ENCODE results near the gene IFITM2.

DNA sequence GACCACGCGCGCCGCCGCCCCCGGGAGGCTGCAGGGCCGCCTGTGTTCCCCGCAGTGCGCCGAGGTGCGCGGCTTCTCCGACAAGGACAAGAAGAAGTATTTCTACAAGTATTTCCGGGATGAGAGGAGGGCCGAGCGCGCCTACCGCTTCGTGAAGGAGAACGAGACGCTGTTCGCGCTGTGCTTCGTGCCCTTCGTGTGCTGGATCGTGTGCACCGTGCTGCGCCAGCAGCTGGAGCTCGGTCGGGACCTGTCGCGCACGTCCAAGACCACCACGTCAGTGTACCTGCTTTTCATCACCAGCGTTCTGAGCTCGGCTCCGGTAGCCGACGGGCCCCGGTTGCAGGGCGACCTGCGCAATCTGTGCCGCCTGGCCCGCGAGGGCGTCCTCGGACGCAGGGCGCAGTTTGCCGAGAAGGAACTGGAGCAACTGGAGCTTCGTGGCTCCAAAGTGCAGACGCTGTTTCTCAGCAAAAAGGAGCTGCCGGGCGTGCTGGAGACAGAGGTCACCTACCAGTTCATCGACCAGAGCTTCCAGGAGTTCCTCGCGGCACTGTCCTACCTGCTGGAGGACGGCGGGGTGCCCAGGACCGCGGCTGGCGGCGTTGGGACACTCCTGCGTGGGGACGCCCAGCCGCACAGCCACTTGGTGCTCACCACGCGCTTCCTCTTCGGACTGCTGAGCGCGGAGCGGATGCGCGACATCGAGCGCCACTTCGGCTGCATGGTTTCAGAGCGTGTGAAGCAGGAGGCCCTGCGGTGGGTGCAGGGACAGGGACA lies 26.7 kb upstream of the IFITM2 start:
- TF ChIP-seq, protein P1, sequence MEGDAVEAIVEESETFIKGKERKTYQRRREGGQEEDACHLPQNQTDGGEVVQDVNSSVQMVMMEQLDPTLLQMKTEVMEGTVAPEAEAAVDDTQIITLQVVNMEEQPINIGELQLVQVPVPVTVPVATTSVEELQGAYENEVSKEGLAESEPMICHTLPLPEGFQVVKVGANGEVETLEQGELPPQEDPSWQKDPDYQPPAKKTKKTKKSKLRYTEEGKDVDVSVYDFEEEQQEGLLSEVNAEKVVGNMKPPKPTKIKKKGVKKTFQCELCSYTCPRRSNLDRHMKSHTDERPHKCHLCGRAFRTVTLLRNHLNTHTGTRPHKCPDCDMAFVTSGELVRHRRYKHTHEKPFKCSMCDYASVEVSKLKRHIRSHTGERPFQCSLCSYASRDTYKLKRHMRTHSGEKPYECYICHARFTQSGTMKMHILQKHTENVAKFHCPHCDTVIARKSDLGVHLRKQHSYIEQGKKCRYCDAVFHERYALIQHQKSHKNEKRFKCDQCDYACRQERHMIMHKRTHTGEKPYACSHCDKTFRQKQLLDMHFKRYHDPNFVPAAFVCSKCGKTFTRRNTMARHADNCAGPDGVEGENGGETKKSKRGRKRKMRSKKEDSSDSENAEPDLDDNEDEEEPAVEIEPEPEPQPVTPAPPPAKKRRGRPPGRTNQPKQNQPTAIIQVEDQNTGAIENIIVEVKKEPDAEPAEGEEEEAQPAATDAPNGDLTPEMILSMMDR (IDR thresholded peaks at IDR 0.05): no peak
- TF ChIP-seq POLR2A (IDR thresholded peaks at IDR 0.05): no peak
